T-helper 2 cell treated with Interferon-gamma antibody and Interleukin-4, amounts not matched to agents 5 μg/mL and 100 μg/mL, for 36 hours (primary cell): ENCODE results near the gene ETS1.

ENCODE experiments used
- DNase-seq: peaks from one replicate; pipeline ENCODE4 v3.0.0; 2021; ENCODE audit warnings: low spot score
- H3K27ac Mint-ChIP-seq: one replicate; pipeline ENCODE4 v1.8.0; 2021; ENCODE audit warnings: mild to moderate bottlenecking, mixed read lengths
- H3K27me3 Mint-ChIP-seq: one replicate; pipeline ENCODE4 v1.8.0; 2021; ENCODE audit warnings: low read depth, mixed read lengths
- H3K36me3 Mint-ChIP-seq: one replicate; pipeline ENCODE4 v1.8.0; 2021; ENCODE audit warnings: low read depth, mixed read lengths
- H3K4me1 Mint-ChIP-seq: one replicate; pipeline ENCODE4 v1.8.0; 2021; ENCODE audit warnings: low read depth, mixed read lengths
- H3K4me3 Mint-ChIP-seq: one replicate; pipeline ENCODE4 v1.8.0; 2022; ENCODE audit warnings: mild to moderate bottlenecking, moderate library complexity, mixed read lengths
- H3K9me3 Mint-ChIP-seq: one replicate; pipeline ENCODE4 v1.8.0; 2021; ENCODE audit warnings: mixed read lengths

ETS1 gene

DNA sequence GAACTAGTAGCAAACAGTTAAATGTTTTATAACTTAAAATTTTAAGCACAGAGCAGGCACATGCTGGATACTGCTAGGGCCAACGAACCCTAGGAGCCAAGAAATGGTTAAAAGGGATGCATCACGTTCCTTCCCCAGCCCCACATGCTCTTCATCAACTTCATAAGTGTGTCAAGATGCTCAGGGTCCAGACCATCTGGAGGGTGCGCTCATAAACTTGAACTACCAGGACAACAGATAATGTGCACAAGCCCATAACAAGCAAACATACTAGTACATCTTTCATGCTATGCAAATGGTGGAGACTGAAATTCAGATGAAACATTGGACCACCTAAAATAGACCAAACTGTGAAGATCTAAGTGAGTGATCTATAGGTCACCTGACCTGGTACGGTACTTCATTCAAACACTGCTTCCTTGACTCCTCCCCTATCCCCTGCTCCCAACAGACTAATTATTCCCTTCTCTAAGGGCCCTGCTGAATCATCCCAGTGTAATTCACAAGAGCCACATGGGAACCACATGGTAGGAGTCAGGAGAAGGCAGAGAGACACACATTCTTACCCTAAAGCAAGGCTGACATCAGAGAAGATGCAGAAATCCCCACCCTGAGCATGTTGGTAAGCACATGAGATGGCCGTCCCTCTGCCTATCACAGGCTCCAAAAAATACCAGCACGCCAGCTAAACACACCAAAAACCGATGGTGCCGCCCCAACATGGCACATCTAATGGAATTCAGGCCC is 83.9 kb downstream of the ETS1 start:
- H3K4me1 Mint-ChIP-seq = peaks cover 92% of the 10 kb centered on the region
- H3K9me3 Mint-ChIP-seq = no peaks in the 10 kb centered on the region
- DNase-seq = no peak
- no peaks in the 10 kb centered on the region for H3K27me3 Mint-ChIP-seq
- H3K4me3 Mint-ChIP-seq = peak overlapping the region; percentile 98
- H3K27ac Mint-ChIP-seq = peak overlapping the region; percentile 93
- H3K36me3 Mint-ChIP-seq = peaks cover 74% of the 10 kb centered on the region

DNA sequence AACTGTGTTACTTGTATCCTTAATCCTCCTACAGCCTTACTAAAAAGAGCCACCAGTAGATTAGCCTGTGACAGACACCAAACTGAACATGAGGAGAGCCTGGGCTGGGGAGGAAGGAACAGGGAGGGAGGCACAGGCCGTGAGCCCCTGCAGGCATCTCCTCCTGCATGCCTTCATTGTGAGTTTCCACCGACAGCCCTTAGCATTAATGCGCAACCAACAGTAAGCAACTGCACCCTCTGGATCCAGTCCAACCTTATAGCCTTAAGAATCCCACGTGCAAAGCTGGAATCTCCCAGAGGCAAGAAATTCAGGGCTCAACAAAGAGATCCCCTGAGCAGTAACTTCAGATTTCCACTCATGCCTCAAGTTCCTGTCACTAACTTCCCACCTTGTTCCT is 84.6 kb downstream of the ETS1 start:
- Mint-ChIP-seq H3K4me3 (peak overlapping the region; percentile 98), H3K27ac (peak overlapping the region; percentile 93), H3K27me3 (no peaks in the 10 kb centered on the region), H3K9me3 (no peaks in the 10 kb centered on the region), H3K4me1 (peaks cover 92% of the 10 kb centered on the region), H3K36me3 (peaks cover 73% of the 10 kb centered on the region)
- no peak for DNase-seq

DNA sequence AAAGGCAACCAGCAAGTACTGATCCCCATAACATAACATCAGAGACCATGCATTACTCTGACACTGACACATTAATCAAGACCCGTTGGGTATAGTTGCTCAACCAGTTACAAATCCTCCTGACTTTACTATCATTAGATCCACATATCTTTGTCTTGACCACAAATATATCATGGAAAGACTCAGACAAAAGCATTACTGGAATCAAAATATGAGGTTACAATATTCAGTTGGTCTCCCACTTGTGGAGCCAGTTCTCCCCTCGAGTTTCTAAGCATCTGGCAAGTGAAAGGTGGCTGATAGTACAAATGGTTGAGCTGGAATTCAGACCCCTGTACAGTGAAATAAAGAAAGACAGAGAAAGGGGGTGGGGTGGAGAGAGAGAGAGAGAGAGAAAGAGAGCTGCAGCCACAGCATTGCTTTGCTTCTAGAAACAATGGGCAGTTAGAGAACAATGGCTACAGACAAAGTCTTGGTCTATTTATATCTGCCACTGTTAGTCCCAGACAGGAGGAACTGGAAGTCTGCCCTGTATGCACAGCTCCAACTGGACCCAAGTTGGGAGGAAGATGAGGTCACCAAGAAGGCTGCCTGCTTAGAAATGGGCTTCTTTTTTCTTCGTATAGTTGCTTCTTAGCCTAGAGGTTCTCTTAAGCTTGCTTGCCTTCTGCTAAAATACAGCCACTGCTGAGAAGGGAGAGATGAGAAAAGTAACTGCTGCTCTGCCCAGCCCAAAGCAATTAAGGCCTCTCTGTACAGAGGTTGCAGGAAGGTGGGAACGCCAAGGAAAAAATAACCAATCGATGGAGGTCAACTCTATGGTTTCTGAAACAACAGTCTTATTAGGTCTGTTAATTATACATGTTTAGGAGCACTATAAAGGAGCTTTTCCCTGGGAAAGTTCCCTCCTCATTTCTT is 85.5 kb downstream of the ETS1 start:
- Mint-ChIP-seq H3K27me3 (no peaks in the 10 kb centered on the region), H3K36me3 (peaks cover 73% of the 10 kb centered on the region), H3K27ac (peak overlapping the region; percentile 93), H3K9me3 (no peaks in the 10 kb centered on the region), H3K4me1 (peaks cover 92% of the 10 kb centered on the region), H3K4me3 (peak overlapping the region; percentile 98)
- DNase-seq = no peak

DNA sequence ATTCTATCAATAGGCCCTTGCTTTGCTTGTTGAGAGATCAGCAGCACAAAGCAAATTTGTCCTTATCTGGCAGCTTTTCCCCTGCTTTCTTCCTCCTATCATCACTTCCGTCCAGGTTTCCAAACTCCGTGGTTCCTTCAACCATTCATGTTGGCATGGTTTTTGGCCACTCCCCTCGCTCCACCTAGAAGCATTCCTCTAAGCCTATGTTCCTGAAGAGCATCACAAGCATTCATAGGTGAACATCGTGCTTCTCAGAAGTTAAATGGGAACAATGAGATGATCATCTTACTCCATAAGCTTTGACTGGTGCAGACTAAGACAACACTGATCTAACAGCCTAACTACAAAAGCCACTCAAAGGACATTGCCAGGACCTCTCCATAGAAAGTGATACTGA is 86.3 kb downstream of the ETS1 start:
- Mint-ChIP-seq H3K36me3 (peaks cover 74% of the 10 kb centered on the region), H3K9me3 (no peaks in the 10 kb centered on the region), H3K4me3 (peak overlapping the region; percentile 98)

DNA sequence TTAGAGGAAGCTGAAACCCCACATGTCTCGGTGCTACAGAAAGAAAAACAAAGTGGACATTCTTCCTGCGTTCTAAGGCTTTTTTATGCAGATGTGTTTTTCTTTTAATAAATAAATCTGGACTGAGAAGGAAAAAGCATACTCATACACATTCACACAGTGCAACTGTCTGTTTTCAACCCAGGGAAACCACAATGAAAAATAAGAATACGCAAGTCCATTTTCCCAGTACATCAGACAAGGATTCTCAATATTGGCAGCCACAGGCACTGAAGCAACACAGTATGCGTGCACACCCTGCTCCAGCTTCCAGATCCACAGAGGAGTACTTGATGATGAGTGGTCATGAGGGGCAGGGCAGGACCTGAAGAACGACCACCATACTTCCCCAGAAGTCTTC is 86.9 kb downstream of the ETS1 start:
- Mint-ChIP-seq H3K4me1 (peaks cover 93% of the 10 kb centered on the region), H3K9me3 (no peaks in the 10 kb centered on the region), H3K27me3 (no peaks in the 10 kb centered on the region), H3K27ac (peak overlapping the region; percentile 93), H3K36me3 (peaks cover 74% of the 10 kb centered on the region), H3K4me3 (peak overlapping the region; percentile 98)
- DNase-seq = no peak

More for the DNA sequence above, 86.3 kb downstream of the ETS1 start:
- H3K27me3 Mint-ChIP-seq = no peaks in the 10 kb centered on the region
- DNase-seq = no peak
- peaks cover 93% of the 10 kb centered on the region for H3K4me1 Mint-ChIP-seq
- H3K27ac Mint-ChIP-seq = peak overlapping the region; percentile 93

DNA sequence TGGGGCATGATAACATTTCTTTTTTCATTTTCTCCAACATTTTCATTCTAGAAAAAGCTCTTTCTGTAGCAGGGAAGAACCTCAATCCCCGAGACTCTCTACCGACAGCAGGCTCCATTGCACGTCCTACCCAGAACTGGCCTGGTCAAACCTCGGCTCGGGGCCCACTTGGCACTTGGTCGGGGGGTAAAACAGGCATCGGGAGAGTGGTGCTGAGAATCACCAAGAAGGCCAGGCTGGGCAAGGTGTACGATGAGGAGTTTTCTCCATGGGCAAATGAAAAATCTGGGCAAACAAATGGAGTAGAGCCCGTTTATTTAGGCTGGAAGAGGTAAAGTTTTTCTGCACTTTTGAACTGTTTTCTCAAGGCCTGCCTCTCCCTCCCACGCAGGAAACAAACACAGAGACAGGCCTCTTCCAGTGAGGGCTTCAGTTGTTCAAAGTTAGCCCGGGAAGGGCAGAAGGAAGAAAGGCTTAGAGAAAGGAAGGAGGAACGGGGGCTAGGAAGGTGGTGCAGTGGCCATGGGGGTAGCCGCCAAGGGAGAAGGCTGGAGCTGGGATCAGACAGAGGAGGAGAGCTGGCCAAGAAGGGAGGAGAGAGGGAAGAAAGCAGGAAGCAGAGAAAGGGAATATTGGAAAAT is 87.6 kb downstream of the ETS1 start:
- no peak for DNase-seq
- H3K36me3 Mint-ChIP-seq = peaks cover 75% of the 10 kb centered on the region

DNA sequence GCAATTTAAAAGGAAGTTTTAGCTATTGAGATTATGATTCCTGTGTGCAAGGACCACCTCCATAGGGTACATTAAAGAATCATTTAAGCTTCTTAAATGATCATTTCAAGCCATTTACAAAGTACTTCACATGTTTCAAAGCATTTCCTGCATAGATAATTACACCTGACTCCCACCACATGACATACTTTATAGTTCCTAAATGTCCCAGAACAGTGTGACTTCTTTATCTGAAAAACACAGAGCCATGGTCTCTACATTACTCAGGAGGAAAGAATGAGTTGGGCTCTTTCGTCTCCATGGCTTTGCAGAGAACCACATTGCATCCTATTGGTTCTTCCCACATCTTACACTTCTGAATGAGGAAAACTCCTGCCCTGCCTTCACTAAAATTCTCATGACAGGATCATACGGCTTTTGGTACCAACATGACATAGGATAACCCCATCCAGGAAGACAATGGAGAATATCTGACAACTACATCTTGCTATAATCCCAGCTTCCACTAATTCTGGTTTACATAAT is 88.6 kb downstream of the ETS1 start:
- H3K4me1 Mint-ChIP-seq = peaks cover 91% of the 10 kb centered on the region
- no peaks in the 10 kb centered on the region for H3K27me3 Mint-ChIP-seq
- peak overlapping the region; percentile 92 for H3K27ac Mint-ChIP-seq
- peaks cover 82% of the 10 kb centered on the region for H3K36me3 Mint-ChIP-seq
- H3K4me3 Mint-ChIP-seq = peak overlapping the region; percentile 89
- H3K9me3 Mint-ChIP-seq = no peaks in the 10 kb centered on the region
- DNase-seq = no peak

More for the DNA sequence above, 87.6 kb downstream of the ETS1 start:
- no peaks in the 10 kb centered on the region for H3K9me3 Mint-ChIP-seq
- H3K27ac Mint-ChIP-seq = peak overlapping the region; percentile 92
- peaks cover 92% of the 10 kb centered on the region for H3K4me1 Mint-ChIP-seq
- peak overlapping the region; percentile 89 for H3K4me3 Mint-ChIP-seq
- no peaks in the 10 kb centered on the region for H3K27me3 Mint-ChIP-seq

DNA sequence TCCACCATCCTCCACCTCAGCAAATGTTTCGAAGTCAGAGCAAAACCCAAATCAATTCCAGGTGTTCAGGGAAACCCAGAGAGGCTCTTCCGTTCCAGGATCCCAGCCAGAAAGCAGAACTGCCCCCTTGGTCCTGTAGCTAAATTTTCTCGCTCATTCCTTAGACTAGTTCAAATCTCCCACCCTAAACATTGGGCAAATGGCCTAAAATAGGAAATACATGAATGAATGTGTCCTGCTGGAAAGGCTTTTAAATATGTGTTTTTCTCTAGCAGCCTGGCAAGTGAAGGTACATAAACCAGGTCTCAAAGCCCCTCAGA is 89.6 kb downstream of the ETS1 start:
- H3K27me3 Mint-ChIP-seq = no peaks in the 10 kb centered on the region
- H3K27ac Mint-ChIP-seq = peak overlapping the region; percentile 86
- no peak for DNase-seq
- peak overlapping the region; percentile 89 for H3K4me3 Mint-ChIP-seq
- H3K4me1 Mint-ChIP-seq = peaks cover 94% of the 10 kb centered on the region
- H3K9me3 Mint-ChIP-seq = no peaks in the 10 kb centered on the region
- H3K36me3 Mint-ChIP-seq = peaks cover 86% of the 10 kb centered on the region

DNA sequence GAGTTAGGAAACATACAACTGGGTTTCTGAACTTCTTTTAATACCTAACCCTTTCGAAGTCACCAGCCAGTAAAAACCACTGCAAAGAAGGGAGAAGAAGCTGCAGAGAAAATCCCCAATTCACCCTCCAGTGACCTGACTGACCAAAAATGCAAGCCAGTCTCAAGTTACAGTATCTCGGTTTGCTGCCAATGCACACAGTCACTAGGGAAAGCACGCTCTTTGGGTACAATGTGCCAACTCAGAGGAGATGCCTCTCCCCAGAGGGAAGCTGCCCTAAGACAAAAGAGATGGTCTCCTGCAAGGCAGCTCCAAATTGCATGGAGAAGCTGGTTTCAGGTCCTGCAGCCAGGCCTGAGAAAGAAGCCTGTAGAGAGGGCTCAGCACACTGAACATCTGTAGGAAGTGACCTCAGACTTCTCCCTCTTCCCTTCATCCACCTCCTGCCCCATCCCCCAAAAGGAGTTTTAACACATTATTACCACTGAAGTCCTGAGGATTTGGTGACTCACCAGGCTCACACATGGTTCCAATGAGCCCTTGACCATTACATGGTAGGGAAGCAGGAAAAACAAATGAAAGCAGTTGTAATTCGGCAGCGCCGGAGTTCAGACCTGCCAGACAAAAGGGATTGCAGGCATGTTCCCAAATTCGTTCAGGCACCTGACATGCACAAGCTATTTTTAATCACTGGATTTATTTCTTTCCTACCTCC is 90.1 kb downstream of the ETS1 start:
- DNase-seq = no peak
- peak overlapping the region; percentile 89 for H3K4me3 Mint-ChIP-seq
- peaks cover 88% of the 10 kb centered on the region for H3K36me3 Mint-ChIP-seq
- H3K9me3 Mint-ChIP-seq = no peaks in the 10 kb centered on the region
- no peaks in the 10 kb centered on the region for H3K27me3 Mint-ChIP-seq
- peak overlapping the region; percentile 86 for H3K27ac Mint-ChIP-seq
- H3K4me1 Mint-ChIP-seq = peaks cover 93% of the 10 kb centered on the region

DNA sequence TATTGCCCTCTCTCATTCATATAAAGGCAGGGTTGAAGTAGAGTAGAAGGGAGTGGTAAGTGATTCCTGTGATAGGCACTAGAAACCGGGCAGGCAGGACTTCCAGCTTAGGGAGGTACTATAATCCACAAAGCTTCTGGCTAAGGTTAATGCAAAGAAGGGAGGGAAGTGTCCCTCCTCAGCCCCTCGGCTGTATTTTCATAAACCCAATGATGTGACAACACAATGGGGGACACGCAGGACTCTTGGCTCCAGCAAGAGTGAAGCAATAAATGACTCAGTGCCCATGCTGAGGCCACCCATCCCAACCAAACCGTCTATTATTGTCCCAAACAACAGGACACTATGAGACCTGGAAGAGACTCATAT is 90.7 kb downstream of the ETS1 start:
- Mint-ChIP-seq H3K27ac (peak overlapping the region; percentile 86), H3K36me3 (peaks cover 87% of the 10 kb centered on the region), H3K9me3 (no peaks in the 10 kb centered on the region), H3K27me3 (no peaks in the 10 kb centered on the region), H3K4me1 (peaks cover 93% of the 10 kb centered on the region), H3K4me3 (peak overlapping the region; percentile 89)
- no peak for DNase-seq

DNA sequence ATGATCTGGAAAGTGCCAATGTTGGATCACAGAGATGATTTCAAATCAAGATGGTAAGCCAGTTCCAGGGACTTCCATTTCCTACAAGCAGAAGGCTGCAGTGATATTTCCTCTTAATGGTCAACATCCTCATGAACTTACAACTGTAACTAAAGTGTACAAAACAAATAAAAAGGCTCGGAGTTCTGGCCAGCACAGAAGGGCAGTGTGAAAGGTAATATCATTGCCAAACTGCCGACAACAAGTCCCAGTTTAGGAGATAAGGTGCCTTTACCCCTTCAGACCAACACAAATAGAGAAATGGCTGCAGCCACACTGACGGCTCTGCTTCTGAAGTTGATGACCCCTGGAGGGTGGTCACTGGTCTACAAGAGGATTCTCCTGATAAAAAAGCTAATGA is 91.1 kb downstream of the ETS1 start:
- Mint-ChIP-seq H3K9me3 (no peaks in the 10 kb centered on the region), H3K4me3 (peak overlapping the region; percentile 89), H3K4me1 (peaks cover 93% of the 10 kb centered on the region), H3K27me3 (no peaks in the 10 kb centered on the region), H3K36me3 (peaks cover 87% of the 10 kb centered on the region), H3K27ac (peak overlapping the region; percentile 86)
- no peak for DNase-seq

DNA sequence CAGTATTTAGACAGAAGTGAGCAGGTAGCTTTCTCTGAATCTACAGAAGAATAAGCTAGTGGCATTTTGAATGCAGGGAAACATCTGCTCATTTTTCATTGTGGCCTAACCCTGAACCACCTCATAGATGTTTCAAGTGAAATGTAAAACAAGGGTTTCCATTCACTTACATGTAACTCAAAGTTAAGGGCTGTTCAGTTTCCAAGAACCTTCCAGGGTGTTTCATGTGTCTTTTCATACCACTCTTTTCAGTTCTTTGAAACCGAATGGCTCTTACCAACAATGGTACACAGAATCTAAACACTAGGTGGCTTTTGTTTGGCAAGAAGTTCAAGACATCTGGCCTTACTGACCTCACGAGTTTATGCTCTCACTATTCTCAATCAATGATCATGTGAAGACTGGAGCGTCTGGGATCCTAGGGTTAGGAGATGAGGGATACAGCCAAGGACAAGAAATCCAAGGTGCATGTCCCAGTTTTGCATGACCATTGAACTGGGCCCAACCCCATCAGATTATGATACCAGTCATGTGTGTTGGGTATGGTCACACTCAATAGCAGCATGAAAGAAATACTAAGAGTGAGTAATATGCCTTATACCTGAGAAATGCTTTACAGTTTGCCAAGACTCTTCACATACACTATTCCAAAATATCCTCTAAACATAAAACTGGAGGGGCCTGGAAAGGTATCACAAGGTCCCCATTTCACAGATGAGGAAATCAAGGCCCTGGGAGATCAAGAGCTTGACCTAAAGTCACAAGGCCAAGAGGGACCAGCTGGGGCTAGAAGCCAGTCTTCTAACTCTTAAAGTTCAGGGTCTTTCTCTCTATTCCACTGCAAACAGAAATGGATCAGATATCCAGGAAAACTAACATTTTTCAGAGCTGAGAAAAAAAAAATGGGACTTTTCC is 92.7 kb downstream of the ETS1 start:
- Mint-ChIP-seq H3K36me3 (peaks cover 87% of the 10 kb centered on the region), H3K27me3 (no peaks in the 10 kb centered on the region)
- peak; percentile 60 for DNase-seq

More for the DNA sequence above, 92.7 kb downstream of the ETS1 start:
- Mint-ChIP-seq H3K9me3 (no peaks in the 10 kb centered on the region), H3K4me3 (peak overlapping the region; percentile 89), H3K27ac (peak overlapping the region; percentile 86), H3K4me1 (peaks cover 93% of the 10 kb centered on the region)
